ENCODE measurements around the gene ZNF331. TPM values are rescaled to one million over a fixed set of nuclear protein-coding genes. Genes with fewer than 3 reads are reported as not detected.

ZNF331 gene
- total and polyA plus RNA-seq, 2 of the 8 experiments (the other 6 are each of a cell fraction or from before 2014, with no cell fraction given), result 30.0 to 44.1 TPM

DNA sequence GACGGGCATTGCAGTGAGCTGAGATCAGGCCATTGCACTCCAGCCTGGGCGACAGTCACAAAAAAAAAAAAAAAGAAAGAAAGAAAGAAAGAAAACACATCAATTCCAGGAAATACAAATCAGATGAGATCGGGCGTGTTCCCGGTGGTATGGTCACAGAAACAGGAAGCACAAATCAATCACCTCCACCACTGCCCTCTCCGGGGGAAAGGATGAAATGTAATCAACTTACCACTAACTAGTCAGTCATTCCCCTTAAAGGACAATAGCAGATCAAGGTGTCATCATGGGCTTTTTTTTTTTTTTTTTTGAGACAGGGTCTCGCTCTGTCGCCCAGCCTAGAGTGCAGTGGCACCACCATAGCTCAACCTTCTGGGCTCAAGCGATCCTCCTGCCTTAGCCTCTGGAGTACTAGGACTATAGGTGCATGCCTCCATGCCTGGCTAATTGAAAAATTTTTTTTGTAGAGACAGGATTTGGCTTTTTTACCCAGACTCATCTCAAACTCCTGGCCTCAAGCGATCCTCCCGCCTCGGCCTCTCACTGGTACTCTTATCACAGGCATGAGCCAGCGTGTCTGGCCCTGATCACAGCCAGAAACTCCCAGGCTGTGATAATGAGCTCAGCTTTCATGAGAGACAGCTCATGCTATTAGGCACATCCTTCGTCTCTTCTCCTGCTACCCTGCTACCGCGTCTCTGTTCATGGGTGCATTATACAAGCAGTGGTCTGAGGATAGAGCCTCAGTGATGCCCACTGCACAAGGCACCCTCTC, 87.0 kb downstream of the ZNF331 start:
- H3K4ac ChIP-seq (replicated peaks; ENCODE audit: insufficient read length, low read depth, low read length), result no peak overlapping the region
- TF ChIP-seq CREB1 (IDR thresholded peaks at IDR 0.05), result no peak
- TF ChIP-seq KDM4A (IDR thresholded peaks at IDR 0.05; ENCODE audit: low read depth, low read length, severe bottlenecking), result no peak
- TF ChIP-seq SP1 (IDR thresholded peaks at IDR 0.05; ENCODE audit: low read depth, low read length), result no peak
- no peak for TF ChIP-seq YY1 (IDR thresholded peaks at IDR 0.05; ENCODE audit: low read depth, low read length)
- no peak for TF ChIP-seq POU5F1 (IDR thresholded peaks at IDR 0.05; ENCODE audit: low read depth, low read length)
- TF ChIP-seq HDAC2 (IDR thresholded peaks at IDR 0.05; ENCODE audit: borderline replicate concordance in 1 of 2, low read depth in 2 of 2, low read length in 2 of 2), result no peak
- TF ChIP-seq CBX5 (IDR thresholded peaks at IDR 0.05; ENCODE audit: low read depth, low read length), result no peak
- H3K79me1 ChIP-seq (ENCODE audit: low read depth, low read length), result no peaks in the 10 kb centered on the region
- H3K79me2 ChIP-seq (ENCODE audit: control insufficient read depth in 1 of 2, insufficient read depth in 2 of 2, low read length in 2 of 2), result no peaks in the 10 kb centered on the region
- H3K27me3 ChIP-seq (replicated peaks in 1 of 4; ENCODE audit: control insufficient read depth in 3 of 4, extremely low read depth in 1 of 4, insufficient read depth in 3 of 4, low read length in 3 of 4), result no peaks in the 10 kb centered on the region
- no peak overlapping the region for H2BK5ac ChIP-seq (ENCODE audit: low read depth, low read length)
- 93% methylated on average over 13 of the region's 16 CpGs; no CpG with 5 or more reads in 1 of the 2 experiments for WGBS, 2 experiments (ENCODE audit: extremely low coverage in 1 of 2, insufficient coverage in 1 of 2, insufficient read length in 1 of 2, insufficient replicate concordance in 2 of 2, low coverage in 1 of 2, low lambda C conversion rate in 2 of 2, missing lambda C conversion rate in 1 of 2)
- H2BK15ac ChIP-seq (ENCODE audit: low read length), result 0 out of 2 replicates have a peak overlapping the region, but pooled peaks have one; percentile 72
- H4K20me1 ChIP-seq (replicated peaks in 1 of 2; ENCODE audit: control insufficient read depth in 1 of 2, insufficient read depth in 2 of 2, low read length in 2 of 2), result no peaks in the 10 kb centered on the region
- H3K36me3 ChIP-seq (ENCODE audit: control insufficient read depth in 2 of 4, insufficient read depth in 4 of 4, low read length in 3 of 4), result no peaks in the 10 kb centered on the region
- H2BK12ac ChIP-seq (ENCODE audit: low read depth, low read length), result peak overlapping the region; percentile 4; the same call in 1 of the 2 replicates
- H2AK5ac ChIP-seq (ENCODE audit: low read depth, low read length), result no peak overlapping the region
- H3K4me3 ChIP-seq (ENCODE audit: extremely low read depth in 1 of 4, insufficient read depth in 2 of 4, low read depth in 3 of 4, low read length in 4 of 4), result no peak overlapping the region
- H3K9ac ChIP-seq (replicated peaks in 1 of 4; ENCODE audit: extremely low read depth in 1 of 4, low read depth in 3 of 4, low read length in 3 of 4), result no peak overlapping the region
- no peak overlapping the region for H4K91ac ChIP-seq (replicated peaks; ENCODE audit: insufficient read length, low read length)
- H3K23me2 ChIP-seq (ENCODE audit: low read depth, low read length), result no peaks in the 10 kb centered on the region
- H3K27ac ChIP-seq (ENCODE audit: low read depth, low read length), result no peak overlapping the region
- ChIA-PET CTCF (ENCODE audit: partially characterized antibody) (interaction anchor here (1.0 to 1.2 kb wide), 2 partner anchors 18 to 37 kb away, joined by 3 read pairs; no protein-coding TSS in a partner anchor), POLR2A (ENCODE audit: partially characterized antibody) (no interaction called here)
- FAIRE-seq (no peak), DNase-seq (ENCODE audit: low read depth in 1 of 2, low spot score in 2 of 2) (no peak)
- no peak overlapping the region for H3K14ac ChIP-seq (ENCODE audit: insufficient read length)
- no peak overlapping the region for H3K23ac ChIP-seq (ENCODE audit: insufficient read length)
- H3K18ac ChIP-seq (ENCODE audit: extremely low read depth, low read length), result no peak overlapping the region
- H2AFZ ChIP-seq (ENCODE audit: low read length), result no peak overlapping the region
- no peak overlapping the region for H2BK120ac ChIP-seq (replicated peaks; ENCODE audit: low read depth, low read length)
- H4K5ac ChIP-seq (ENCODE audit: insufficient read length, low read depth, low read length), result no peak overlapping the region
- H3K56ac ChIP-seq (replicated peaks; ENCODE audit: insufficient read length, low read depth, low read length), result no peak overlapping the region
- no peak overlapping the region for H3K4me2 ChIP-seq (ENCODE audit: insufficient read depth in 1 of 2, low read depth in 2 of 2, low read length in 2 of 2)
- H2BK20ac ChIP-seq (ENCODE audit: low read length), result peak overlapping the region; percentile 82; the same call in 1 of the 2 replicates
- H3K9me3 ChIP-seq (ENCODE audit: insufficient read depth in 2 of 2, low read depth in 1 of 2, low read length in 1 of 2), result no peaks in the 10 kb centered on the region
- no peak overlapping the region; the same call in 1 of the 2 replicates for H4K8ac ChIP-seq (ENCODE audit: extremely low read depth, insufficient read depth, low read length)
- H3K4me1 ChIP-seq (replicated peaks in 1 of 4; ENCODE audit: control insufficient read depth in 3 of 4, insufficient read depth in 4 of 4, low read length in 3 of 4), result no peaks in the 10 kb centered on the region; a peak in 1 of 7 replicates

All from H1 (cell line).